HUES48 (cell line): ENCODE data around the gene TREX2.

ENCODE experiments used
- H3K27ac ChIP-seq: one replicate; pipeline ENCODE4 v1.7.0; 2013; ENCODE audit warnings: low read depth, low read length, inconsistent platforms
- H3K27me3 ChIP-seq: 2 replicates; pipeline ENCODE4 v1.6.1; 2013; ENCODE audit warnings: mild to moderate bottlenecking, low read length; ENCODE audit not compliant: control insufficient read depth, insufficient read depth
- H3K36me3 ChIP-seq: 2 replicates; pipeline ENCODE4 v1.6.1; 2013; ENCODE audit warnings: low read length; ENCODE audit not compliant: control insufficient read depth, insufficient read depth
- H3K4me1 ChIP-seq: 2 replicates; pipeline ENCODE4 v1.6.1; 2013; ENCODE audit warnings: mild to moderate bottlenecking, low read length; ENCODE audit not compliant: control insufficient read depth, insufficient read depth
- H3K4me3 ChIP-seq: 2 replicates; pipeline ENCODE4 v1.5.1; 2013; ENCODE audit warnings: mild to moderate bottlenecking, low read depth, low read length
- H3K9ac ChIP-seq: 2 replicates; pipeline ENCODE4 v1.6.1; 2013; ENCODE audit warnings: mild to moderate bottlenecking, low read depth, low read length, moderate library complexity
- H3K9me3 ChIP-seq: 2 replicates; pipeline ENCODE4 v1.6.1; 2013; ENCODE audit warnings: low read length; ENCODE audit not compliant: control insufficient read depth, insufficient read depth

TREX2 gene

DNA sequence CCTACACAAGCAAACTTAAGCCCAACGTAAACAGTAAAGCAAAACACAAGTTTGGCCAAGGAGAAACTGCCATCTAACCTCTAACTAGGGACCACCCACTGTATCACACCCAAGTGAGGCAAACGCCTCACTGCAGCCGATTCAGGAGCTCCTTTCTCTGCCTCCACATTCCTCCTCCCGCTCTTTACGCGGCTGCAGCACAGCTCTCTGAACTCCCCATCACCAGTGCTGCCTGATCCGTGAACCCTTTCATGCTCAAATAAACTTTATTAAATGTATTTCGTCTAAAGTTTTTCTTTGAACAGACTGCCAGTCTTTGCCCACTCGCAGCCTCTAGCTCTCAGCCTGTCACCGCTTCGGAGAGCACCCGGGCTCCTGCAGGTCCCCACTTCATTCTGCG lies 51.2 kb downstream of the TREX2 start:
- peaks cover 57% of the 10 kb centered on the region for H3K9me3 ChIP-seq

More for the DNA sequence above, 51.2 kb downstream of the TREX2 start:
- Histone ChIP-seq H3K9ac (no peak overlapping the region), H3K4me1 (no peaks in the 10 kb centered on the region), H3K4me3 (no peak overlapping the region), H3K27me3 (no peaks in the 10 kb centered on the region), H3K36me3 (no peaks in the 10 kb centered on the region), H3K27ac (no peak overlapping the region)
